Stimulated activated CD4-positive, alpha-beta T cell treated with anti-CD3 and anti-CD28 coated beads, Interleukin-2, amount 100 ng/mL, for 4 hours (primary cell): ENCODE results near the gene COBLL1.
"Not testable (repeated sequence)": the region's sequence is repeated elsewhere in the genome, so short reads cannot be mapped to it uniquely, and the experiment has no call there.

Experiments
- DNase-seq: peaks from one replicate; pipeline ENCODE4 v3.0.0-alpha.2; 2020; ENCODE audit warnings: low read depth

The COBLL1 gene, protein sequence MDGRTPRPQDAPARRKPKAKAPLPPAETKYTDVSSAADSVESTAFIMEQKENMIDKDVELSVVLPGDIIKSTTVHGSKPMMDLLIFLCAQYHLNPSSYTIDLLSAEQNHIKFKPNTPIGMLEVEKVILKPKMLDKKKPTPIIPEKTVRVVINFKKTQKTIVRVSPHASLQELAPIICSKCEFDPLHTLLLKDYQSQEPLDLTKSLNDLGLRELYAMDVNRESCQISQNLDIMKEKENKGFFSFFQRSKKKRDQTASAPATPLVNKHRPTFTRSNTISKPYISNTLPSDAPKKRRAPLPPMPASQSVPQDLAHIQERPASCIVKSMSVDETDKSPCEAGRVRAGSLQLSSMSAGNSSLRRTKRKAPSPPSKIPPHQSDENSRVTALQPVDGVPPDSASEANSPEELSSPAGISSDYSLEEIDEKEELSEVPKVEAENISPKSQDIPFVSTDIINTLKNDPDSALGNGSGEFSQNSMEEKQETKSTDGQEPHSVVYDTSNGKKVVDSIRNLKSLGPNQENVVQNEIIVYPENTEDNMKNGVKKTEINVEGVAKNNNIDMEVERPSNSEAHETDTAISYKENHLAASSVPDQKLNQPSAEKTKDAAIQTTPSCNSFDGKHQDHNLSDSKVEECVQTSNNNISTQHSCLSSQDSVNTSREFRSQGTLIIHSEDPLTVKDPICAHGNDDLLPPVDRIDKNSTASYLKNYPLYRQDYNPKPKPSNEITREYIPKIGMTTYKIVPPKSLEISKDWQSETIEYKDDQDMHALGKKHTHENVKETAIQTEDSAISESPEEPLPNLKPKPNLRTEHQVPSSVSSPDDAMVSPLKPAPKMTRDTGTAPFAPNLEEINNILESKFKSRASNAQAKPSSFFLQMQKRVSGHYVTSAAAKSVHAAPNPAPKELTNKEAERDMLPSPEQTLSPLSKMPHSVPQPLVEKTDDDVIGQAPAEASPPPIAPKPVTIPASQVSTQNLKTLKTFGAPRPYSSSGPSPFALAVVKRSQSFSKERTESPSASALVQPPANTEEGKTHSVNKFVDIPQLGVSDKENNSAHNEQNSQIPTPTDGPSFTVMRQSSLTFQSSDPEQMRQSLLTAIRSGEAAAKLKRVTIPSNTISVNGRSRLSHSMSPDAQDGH

DNA sequence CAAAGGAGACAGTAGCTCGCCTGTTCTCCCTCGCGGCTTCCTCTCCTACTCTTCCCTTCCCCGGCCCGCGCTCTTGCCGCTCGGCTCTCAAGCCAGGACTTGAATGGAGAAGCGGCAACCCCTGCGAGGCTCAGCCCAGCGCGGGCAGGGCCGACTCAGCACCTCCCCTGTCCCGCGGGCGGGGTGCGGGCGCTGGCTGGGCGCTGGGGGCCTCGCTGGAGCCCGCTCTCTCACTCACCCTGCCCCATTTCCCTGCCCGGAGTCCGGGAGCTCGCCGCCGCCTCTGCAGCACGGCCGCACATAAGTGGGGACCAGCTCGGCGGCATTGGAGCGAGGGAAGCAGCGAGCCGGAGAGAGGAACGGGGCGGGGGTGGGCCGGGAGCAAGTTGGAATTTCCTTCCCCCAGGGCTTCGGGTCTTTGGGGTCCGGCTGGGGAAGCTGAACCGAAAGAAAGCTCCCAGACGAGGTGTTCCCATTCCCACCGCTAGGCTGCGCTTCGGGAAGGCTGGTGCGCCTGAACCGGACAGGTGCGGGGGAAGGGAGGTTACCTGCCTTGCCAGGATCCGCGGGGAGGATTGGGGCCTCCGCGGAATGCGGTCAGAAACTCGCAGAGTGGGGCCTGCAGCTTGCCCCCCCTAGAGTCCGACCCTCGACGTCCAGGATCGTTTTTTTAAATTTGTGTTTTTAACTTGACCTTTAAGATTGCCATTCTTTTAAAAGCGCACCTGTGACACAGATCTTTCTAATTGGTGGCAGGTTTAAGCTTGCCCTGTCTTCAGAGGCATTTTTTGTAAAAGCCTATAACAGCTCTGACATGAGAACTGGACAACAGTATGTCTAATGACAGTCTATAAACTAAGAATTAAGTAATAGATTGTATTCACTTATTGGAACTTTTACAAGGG, at the start of gene COBLL1:
Gene COBLL1, minus strand, starts transcription at position 105 of the 905 bp plus-strand sequence. CDS start 627 bp downstream, outside the sequence.
- no peak for DNase-seq

DNA sequence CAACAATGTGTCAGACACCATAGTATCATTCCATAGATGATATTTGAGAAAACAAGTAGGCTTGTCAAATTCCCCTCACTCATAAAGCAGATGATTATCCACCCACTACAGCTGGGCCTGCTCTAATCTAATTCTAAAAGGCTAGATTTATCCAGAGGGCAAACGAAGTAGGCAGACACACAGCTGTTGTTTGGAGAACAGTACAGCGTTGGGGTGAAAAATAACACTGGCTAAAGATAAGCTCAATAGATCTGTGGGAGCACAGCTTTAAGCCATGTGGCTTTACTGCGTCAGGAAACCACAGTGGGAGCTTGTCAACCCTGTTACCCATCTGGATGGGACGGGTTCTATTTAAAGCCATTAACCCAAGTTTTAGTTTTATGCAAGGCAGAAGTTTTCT, 48.9 kb upstream of the COBLL1 start:
- no peak for DNase-seq

DNA sequence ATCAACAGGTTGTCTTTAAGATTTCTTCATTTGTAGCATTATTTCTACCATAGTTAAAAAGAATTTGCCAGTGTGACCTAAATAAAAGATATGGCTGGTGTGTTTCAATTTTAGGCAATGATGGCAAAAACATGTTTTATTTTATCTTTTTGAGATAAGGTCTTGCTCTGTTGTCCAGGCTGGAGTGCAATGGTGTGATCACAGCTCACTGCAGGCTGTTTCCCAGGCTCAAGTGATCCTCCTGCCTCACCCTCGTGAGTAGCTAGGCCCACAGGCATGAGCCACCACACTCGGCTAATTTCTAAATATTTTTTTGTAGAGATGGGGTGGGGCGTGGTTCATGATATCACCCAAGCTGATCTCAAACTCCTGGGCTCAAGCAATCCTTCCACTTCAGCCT, 47.0 kb upstream of the COBLL1 start:
- DNase-seq: no peak

DNA sequence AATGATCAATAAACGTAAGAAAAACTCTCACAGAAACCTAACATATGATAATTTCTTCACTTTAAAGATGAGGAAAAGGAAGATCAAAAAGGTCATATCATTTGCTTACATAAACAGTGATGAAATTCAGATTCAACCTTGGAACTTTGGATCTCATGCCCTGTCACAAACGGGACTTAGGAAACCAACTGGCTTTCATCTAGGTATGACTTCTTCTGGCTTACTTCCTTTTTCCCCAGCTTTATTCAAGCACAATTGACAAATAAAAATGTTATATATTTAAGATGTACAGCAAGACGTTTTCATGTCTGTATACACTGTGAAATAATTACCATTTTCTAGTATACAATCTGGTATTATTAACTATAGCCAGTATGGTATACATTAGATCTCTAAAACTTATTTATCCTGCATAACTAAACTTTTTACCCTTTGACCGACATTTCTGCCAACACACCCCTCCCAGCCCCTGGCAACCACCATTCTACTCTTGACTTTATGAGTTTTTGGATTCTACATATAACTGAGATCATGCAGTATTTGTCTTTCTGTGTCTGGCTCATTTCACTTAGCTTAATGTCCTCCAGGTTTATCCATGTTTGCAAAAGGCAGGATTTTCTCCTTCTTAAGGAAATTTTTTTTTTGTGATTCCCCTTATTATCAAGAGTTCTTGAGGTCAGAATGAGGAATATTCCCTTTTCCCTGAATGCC, 46.0 kb upstream of the COBLL1 start:
- no peak for DNase-seq

DNA sequence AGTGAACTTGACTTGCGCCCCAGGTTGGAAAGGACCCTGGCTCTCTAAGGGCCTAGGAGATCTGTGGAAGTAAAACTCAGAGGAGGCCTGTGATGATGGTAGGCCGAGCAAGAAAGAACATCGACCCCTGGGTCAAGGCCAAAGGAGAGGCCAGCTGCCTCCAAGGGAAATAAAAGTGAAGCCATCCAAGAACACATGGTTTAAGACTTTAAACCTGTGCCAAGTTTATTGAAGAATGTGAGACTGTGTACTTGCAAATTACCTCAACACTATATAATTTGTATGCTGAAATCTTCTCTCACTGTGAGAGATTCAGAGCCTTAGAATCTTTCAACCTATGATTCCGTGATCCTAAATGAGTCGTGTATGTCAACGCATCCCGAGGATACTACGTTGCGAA, 40.7 kb upstream of the COBLL1 start:
- DNase-seq: no peak

DNA sequence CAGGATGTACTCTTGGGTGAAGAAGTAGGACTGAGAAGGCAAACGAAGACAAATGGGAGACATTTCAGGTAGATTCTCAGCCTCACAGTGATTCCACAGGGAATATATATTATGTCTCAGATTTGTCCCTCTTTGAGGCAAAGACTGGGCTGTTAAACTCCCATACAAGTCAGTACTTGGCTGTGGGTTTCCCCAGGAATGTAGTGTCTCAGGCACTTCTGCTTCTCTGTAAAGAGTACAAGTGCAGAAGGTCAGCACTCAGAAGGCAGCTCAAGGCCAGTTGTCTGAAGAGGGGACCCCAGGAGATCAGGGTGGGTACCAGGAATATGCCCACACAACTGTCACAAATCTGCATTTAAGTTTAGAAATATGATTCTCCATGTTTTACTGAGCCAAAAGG, 39.9 kb upstream of the COBLL1 start:
- DNase-seq: no peak

DNA sequence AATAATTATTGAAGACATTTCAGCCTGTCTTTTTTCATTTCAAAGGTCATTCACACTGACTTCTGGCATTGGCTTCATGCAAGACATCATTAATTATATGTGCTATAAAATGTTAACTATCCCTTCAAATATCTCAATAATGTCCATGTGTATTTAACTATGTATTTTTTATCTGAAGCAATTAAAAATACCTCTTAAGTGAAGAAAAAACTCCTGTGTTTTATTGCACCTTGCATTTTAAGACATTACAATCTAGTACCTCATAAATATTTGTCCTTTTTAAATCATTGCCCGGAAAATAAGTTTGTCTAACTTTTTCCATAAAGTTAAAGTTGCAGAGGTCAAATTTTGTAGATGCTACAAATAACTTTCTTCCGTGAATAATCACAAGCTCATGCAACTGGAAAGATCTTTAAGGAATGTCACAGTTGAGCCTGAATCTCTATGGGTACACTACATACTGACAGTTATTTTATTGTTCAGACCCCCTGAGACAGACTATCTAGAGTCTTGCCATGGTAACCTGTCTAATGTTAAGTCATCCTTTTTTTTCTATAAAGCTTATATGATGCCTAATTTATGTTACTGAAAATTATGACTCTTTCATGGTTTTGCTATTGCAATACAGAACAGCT, 38.4 kb upstream of the COBLL1 start:
- no peak for DNase-seq

DNA sequence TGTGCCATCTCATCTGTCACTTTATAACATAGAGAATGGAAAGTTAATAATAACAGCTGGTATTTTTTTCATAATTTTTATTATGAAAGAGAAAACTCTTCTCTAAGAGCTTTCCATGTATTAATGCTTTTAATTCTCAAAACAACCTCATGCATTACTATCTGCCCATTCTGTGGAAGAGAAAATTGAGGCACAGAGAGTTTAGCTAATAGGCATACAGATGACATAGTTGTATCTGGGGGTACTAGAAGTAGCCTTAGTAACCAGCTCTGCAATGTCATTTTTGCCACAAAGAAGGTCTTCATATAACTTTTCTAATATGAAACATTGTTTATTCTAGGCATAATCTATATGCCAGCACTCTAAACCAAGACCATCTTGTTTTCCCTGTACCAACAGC, 36.3 kb upstream of the COBLL1 start:
- DNase-seq: no peak

DNA sequence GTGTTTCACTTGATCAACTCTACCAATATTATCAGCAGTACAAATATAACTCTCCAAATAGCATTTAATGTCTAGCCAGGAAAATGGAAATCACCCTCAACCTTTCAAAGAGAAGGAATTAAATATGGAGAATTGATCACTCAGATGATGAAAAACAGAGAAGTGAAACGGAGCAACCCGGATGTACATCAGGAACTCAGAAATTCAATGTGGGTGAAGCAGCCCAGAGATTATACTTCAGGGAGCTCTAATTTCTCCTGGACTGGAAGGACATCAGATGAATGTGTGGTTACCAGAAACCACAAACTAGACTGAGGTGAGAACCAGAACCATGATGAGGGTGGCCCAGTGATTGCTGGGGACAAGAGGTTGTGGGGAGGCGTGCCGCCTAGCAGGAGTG, 35.5 kb upstream of the COBLL1 start:
- DNase-seq: no peak

DNA sequence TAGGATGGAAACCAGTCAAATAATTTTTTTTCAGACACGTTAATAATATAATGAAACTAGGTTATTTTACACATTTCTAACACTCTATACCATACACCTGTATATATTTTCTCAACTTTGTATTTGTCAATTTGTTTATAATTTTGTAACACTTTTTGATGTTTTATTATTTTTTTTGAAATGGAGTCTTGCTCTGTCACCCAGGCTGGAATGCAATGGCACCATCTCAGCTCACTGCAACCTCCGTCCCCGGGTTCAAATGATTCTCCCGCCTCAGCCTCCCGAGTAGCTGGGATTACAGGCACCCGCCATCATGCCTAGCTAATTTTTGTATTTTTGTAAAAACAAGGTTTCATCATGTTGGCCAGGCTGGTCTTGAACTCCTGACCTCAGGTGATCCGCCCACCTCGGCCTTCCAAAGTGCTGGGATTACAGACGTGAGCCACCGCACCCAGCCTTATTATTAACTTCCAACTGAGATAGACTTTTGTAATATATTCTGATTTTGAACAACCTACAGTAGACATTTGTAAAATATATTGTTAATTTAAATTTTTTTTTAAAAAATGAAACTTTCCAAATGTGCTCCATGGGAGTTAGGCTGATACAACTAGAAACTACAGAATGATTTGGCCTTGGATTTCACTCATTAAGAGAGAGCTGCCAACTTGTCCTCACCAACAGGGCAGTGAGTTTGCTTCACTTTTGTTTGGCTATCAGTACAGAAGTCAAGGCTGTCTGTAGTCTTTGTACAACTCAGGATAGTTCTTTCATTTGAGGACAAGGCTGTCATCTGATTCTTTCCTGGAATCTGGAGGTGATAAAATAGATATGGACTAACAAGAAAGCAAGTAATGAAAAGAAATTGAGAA, 33.9 kb upstream of the COBLL1 start:
- no peak for DNase-seq

DNA sequence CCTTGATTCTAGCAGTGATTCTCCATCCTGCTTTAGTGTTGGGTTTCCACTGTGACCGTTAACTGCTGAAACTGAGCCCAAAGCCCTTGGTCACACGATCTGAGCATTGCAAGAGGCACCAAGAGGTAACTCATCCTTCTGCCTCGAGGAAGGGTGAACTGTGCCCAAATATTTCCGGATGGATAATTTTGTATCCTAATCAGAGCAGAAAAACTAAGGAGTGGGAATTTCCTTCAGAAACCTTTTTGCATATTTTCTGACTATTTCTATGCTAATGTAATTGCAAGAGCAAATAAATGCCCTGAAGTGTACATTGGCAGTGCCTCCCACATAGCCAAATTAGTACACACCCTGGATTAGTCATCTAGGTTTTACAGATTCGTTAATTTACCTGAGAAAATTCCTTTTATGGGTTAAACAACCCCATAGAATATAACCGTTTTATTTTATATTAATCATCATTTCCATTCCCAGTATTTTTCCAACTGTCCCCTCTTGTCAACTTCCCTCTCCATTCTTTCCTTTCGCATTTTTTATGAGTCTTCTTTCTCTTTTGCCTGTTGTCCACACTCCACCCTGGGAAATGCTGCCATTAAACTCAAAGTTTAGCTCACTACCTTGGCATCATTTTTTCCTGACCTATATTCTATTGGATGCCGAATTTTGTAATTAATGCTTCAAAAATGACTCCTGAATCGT, 31.7 kb upstream of the COBLL1 start:
- no peak for DNase-seq

DNA sequence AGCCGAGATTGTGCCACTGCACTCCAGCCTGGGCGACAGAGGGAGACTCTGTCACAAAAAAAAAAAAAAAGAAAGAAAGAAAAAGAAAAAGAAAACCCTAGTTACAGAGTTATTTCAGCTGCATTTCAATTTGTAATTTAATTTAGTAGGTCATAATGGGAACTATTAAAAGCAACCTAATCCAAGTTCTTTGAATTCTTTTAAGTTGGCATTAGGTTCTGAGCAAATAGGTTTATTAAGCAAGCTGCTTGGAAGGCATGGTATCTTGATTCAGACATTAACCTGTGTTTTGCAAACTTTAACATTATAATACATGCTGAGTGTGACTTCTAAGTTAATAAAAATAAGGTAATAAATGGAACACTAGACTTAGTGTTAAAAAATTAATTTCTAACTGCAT, 29.8 kb upstream of the COBLL1 start:
- DNase-seq: no peak

DNA sequence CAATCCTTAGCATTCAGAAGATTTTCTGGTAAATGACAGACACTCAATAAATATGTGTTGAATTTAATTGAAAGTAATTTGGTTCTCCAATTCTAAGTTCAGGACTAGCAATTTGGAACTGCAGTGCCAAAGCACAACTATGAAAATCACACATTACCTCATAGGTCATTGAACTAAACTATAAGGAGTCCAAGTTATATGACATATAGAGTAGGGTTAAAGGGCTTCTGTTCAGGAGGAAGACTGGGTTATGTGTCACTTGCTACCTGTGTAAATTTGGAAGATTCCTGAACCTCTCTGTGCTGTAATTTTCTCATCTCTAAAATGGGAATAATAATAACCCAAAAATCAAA, 27.8 kb upstream of the COBLL1 start:
- no peak for DNase-seq

DNA sequence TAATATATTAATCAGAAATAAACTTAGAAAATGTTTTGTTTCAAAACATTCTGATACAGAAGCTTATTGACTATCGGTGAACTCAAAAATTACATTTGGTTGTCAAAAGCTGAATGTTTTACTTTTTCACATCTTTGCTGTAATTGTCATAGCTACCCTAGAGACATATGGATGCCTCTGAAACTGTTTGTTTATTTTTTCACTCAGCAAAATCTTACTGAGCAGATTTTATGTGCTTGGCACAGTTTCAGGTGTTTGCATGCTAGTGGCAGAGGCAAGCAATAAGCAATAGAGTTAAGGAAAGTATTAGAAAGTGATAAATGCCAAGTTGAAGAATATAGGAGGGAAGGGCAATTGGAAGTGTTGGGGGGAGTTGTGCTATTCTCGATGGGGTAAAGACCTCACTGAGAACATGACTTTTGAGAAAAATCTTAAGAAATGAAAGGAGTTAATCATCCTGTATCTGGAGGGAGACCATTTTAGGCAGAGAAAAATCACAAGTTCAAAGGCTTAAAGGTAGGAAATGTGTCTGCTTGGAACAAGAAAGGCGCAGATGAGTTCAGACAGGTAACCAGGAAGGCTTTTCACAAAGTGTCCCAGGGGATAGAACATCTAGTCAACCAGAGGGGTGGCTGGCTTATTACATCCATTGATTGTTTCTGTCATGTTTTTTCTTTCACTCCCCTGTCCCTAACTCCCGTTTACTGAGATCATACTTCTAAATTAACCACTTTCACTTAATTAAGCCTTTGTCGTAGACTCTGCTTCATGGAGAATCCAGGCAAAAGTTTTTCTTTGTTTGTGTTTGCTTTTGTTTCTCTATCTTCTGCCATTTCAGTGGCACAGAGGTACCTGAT, 27.2 kb upstream of the COBLL1 start:
- no peak for DNase-seq

DNA sequence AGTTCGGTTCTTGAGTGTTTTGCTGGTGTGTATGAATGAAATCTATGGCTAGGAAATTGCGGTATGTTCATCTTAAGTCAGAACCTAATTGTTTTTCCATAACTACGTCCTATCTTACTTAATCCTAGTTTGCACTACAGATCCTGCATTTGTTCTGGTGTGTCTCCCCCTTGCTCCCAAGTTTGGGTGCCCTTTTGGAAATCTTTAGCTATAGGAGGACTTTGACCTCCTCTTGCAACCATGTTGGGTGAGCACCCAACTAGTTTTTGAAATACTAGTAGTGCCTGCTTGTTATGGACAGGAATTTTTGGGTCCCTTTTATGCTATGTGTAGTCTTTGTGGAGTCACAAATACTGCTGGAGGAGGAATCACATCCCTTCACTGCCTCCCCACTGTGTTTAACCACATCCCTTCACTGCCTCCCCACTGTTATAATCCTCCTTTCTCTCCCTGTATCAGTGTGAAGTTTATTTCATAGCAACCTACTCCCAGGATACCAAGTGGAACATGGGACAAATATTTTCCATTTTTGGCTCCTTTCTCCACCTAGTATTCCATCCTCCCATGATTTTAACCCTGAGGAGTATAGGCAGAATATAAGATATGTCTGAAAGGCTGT, 26.3 kb upstream of the COBLL1 start:
- DNase-seq: no peak

DNA sequence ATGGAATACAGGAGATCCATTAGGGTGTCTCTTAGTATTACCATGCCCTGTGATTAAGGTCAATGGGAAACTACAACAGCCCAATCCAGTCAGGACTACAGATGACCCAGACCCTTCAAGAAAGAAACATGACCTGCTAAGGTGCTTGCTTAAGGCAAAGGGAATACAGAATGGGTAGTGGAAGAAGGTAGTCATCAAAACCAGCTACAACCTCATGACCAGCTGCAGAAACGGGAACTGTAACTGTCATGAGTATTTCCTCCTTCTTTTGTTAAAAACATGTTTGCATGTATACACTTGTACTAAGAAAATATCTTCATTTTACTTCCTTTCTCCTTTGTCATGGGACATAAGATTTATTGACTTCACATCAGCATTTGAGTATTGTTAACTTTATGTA, 24.8 kb upstream of the COBLL1 start:
- not testable (repeated sequence) for DNase-seq

DNA sequence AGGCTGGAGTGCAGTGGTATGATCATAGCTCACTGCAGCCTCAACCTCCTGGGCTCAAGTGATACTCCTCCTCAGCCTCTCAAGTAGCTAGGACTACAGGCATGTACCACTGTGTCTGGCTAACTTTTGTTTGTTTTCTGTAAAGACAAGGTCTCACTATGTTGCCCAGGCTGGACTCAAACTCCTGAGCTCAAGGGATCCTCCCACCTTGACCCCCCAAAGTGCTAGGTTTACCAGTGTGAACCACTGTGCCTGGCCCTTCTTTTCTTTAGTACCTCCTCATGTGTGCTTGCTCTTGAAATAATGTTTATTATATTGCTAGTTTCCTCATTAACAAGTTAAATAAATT, 19.0 kb upstream of the COBLL1 start:
- no peak for DNase-seq
